CD8-positive, alpha-beta memory T cell (primary cell): ENCODE results near the gene ABCB9. TPM values are rescaled to one million over a fixed set of nuclear protein-coding genes. Genes with fewer than 3 reads are reported as not detected.
"Not testable (repeated sequence)": the region's sequence is repeated elsewhere in the genome, so short reads cannot be mapped to it uniquely, and the experiment has no call there.

Experiments used
- CTCF ChIA-PET: fragments of 350-600 bp; sonication (Branson Sonifier 250); formaldehyde crosslinking; loops from one replicate; lab custom pipeline; 2021; ENCODE audit warnings: antibody characterized with exemption; lab: Charles Lee
- POLR2A ChIA-PET: fragments of 350-600 bp; sonication (Branson Sonifier 250); formaldehyde crosslinking; loops from one replicate; lab custom pipeline; 2021; ENCODE audit warnings: antibody characterized with exemption; lab: Charles Lee
- DNase-seq, 5 donors: peaks; one replicate each; pipeline versions ENCODE4 v3.0.0 to v3.0.0-alpha.2; 2020 to 2022; ENCODE audit warnings: mixed read lengths in 1 of 5
- H3K27ac ChIP-seq: one replicate; pipeline ENCODE4 v1.7.0; 2013; ENCODE audit warnings: low read depth, mild to moderate bottlenecking, low read length, moderate library complexity
- H3K27me3 ChIP-seq: 2 replicates; pipeline ENCODE4 v1.7.0; 2013; ENCODE audit warnings: low read length, mild to moderate bottlenecking; ENCODE audit not compliant: insufficient read depth, poor library complexity, severe bottlenecking
- H3K36me3 ChIP-seq: 2 replicates; pipeline ENCODE4 v1.7.0; 2013; ENCODE audit warnings: mild to moderate bottlenecking, low read length, moderate library complexity; ENCODE audit not compliant: insufficient read depth
- H3K4me1 ChIP-seq: 2 replicates; pipeline ENCODE4 v1.7.0; 2013; ENCODE audit warnings: mild to moderate bottlenecking, low read length, moderate library complexity; ENCODE audit not compliant: insufficient read depth
- H3K4me3 ChIP-seq: 2 replicates; pipeline ENCODE4 v1.7.0; 2013; ENCODE audit warnings: mild to moderate bottlenecking, low read length
- H3K9me3 ChIP-seq: 2 replicates; pipeline ENCODE4 v1.7.0; 2013; ENCODE audit warnings: mild to moderate bottlenecking, low read length
- H3K27ac Mint-ChIP-seq, 8 donors: one replicate each; pipeline ENCODE4 v1.8.0; 2020 to 2021; ENCODE audit warnings: mixed read lengths in 8 of 8, mild to moderate bottlenecking in 6 of 8, inconsistent platforms in 3 of 8, moderate library complexity in 3 of 8
- H3K27me3 Mint-ChIP-seq, 2 donors: one replicate each; pipeline ENCODE4 v1.8.0; 2020 to 2021; ENCODE audit warnings: mixed read lengths in 2 of 2, mild to moderate bottlenecking in 1 of 2, moderate library complexity in 1 of 2
- H3K36me3 Mint-ChIP-seq, 3 donors: one replicate each; pipeline ENCODE4 v1.8.0; 2020 to 2021; ENCODE audit warnings: mixed read lengths in 3 of 3, inconsistent platforms in 1 of 3, mild to moderate bottlenecking in 1 of 3
- H3K4me1 Mint-ChIP-seq, 3 donors: one replicate each; pipeline ENCODE4 v1.8.0; 2020 to 2021; ENCODE audit warnings: mixed read lengths in 3 of 3, inconsistent platforms in 1 of 3, mild to moderate bottlenecking in 1 of 3
- H3K4me3 Mint-ChIP-seq, 7 donors: one replicate each; pipeline ENCODE4 v1.8.0; 2020 to 2021; ENCODE audit warnings: mixed read lengths in 7 of 7, mild to moderate bottlenecking in 6 of 7, moderate library complexity in 4 of 7, inconsistent platforms in 2 of 7
- H3K9me3 Mint-ChIP-seq, 5 donors: one replicate each; pipeline ENCODE4 v1.8.0; 2020 to 2022; ENCODE audit warnings: mixed read lengths in 5 of 5, mild to moderate bottlenecking in 3 of 5, moderate library complexity in 2 of 5, inconsistent platforms in 1 of 5
- polyA plus RNA-seq: library from polyadenylated mRNA; unstranded; fragments of 300-500 nt; fragmentation: Illumina TruSeq; gene quantifications from one replicate; pipeline ENCODE4 v1.2.3, GENCODE V29; 2021
- total RNA-seq, 2 experiments: library from RNA; stranded (reverse); gene quantifications; one replicate each; pipeline ENCODE4 v1.2.3, GENCODE V29; 2021

The ABCB9 gene
- total and polyA plus RNA-seq, 3 experiments from 2014 or later = 0.99 to 3.9 (median 3.7) TPM

DNA sequence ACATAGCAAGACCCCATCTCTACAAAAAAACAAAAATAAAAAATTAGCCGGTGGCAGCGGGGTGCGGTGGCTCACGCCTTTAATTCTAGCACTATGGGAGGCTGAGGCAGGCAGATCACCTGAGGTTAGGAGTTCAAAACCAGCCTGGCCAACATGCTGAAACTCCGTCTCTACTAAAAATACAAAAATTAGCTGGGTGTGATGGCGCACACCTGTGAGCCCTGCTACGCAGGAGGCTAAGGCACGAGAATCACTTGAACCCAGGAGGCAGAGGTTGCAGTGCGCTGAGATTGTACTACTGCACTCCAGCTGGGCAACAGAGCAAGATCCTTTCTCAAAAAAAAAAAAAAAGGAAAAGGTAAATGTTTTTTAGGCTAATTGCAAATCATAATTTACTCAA, 73.5 kb downstream of the ABCB9 start:
- H3K36me3 Mint-ChIP-seq = peaks cover 0 to 29% (median 0%) of the 10 kb centered on the region in 3 donors
- CTCF ChIA-PET = interaction anchor here (1.7 to 6.7 kb wide), 3 partner anchors 10 to 32 kb away, joined by 5 to 43 read pairs (median 5); no protein-coding TSS in a partner anchor
- not testable (repeated sequence) for H3K27me3 ChIP-seq, H3K9me3 ChIP-seq, H3K36me3 ChIP-seq, H3K4me3 ChIP-seq, DNase-seq, H3K27me3 Mint-ChIP-seq, H3K27ac ChIP-seq, H3K9me3 Mint-ChIP-seq
- peak overlapping the region in 2 of 8 donors; percentile 30 to 70 for H3K27ac Mint-ChIP-seq
- H3K4me1 ChIP-seq = peaks cover 93% of the 10 kb centered on the region
- H3K4me3 Mint-ChIP-seq = peak overlapping the region in 4 of 7 donors; percentile 43 to 83 (median 56)
- H3K4me1 Mint-ChIP-seq = peaks cover 79 to 95% (median 95%) of the 10 kb centered on the region in 3 donors
- POLR2A ChIA-PET = interaction anchor here (0.5 kb wide), 1 partner anchor 100 kb away, joined by 3 read pairs; no protein-coding TSS in a partner anchor

DNA sequence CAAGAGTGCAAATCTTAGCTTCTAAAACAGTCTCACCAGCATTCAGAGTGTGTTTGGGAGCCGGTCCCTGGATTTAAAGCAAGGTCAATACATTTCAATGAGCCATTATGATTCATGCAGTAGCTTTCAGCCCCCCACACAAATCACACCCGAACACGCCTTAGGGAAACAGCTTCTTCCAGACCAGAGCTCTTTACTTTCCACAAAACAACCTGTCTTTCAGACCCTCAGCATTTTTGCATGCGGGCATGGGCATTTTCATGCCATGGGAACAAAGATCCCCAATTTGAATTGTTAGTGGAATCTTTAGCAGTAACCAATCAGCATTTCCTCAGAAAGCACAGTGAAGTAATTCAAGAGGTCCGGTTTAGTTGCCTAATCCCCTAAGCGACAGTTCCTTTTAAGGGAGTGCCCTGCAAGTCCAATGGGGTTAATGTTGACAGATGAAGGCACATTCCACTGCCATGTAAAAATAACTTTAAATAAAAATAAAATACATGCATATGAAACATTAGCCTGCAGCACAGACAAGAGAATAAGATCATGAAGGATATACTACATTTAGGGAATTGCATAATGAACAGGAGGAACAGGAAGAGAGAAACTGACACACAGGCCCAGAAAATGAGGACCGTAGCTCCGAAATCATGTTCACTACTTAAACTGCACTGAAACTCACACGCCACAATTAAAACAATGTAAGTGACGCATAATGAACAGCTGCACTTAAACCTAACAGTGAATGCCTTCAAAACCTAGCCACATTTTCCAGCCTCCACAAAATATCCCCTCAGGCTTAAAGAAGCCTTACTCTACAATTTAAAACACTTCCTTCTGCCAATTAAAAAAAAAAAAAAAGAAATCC, 74.4 kb downstream of the ABCB9 start:
- Mint-ChIP-seq H3K27me3 (peaks cover 0 to 5% of the 10 kb centered on the region in 2 donors), H3K4me1 (peaks cover 83 to 96% (median 95%) of the 10 kb centered on the region in 3 donors), H3K27ac (peak overlapping the region in 3 of 8 donors; percentile 12 to 88 (median 74)), H3K36me3 (peaks cover 0 to 29% (median 0%) of the 10 kb centered on the region in 3 donors), H3K9me3 (peaks cover 0 to 5% (median 2%) of the 10 kb centered on the region in 5 donors), H3K4me3 (peak overlapping the region in 5 of 7 donors; percentile 12 to 83 (median 48))
- H3K27me3 ChIP-seq = no peaks in the 10 kb centered on the region
- CTCF ChIA-PET = interaction anchor here (1.9 kb wide), 1 partner anchor 31 kb away, joined by 5 read pairs; no protein-coding TSS in a partner anchor
- H3K9me3 ChIP-seq = no peaks in the 10 kb centered on the region
- H3K36me3 ChIP-seq = no peaks in the 10 kb centered on the region
- POLR2A ChIA-PET = no interaction called here
- H3K4me1 ChIP-seq = peaks cover 94% of the 10 kb centered on the region
- H3K27ac ChIP-seq = no peak overlapping the region
- no peak for DNase-seq
- H3K4me3 ChIP-seq = no peak overlapping the region

DNA sequence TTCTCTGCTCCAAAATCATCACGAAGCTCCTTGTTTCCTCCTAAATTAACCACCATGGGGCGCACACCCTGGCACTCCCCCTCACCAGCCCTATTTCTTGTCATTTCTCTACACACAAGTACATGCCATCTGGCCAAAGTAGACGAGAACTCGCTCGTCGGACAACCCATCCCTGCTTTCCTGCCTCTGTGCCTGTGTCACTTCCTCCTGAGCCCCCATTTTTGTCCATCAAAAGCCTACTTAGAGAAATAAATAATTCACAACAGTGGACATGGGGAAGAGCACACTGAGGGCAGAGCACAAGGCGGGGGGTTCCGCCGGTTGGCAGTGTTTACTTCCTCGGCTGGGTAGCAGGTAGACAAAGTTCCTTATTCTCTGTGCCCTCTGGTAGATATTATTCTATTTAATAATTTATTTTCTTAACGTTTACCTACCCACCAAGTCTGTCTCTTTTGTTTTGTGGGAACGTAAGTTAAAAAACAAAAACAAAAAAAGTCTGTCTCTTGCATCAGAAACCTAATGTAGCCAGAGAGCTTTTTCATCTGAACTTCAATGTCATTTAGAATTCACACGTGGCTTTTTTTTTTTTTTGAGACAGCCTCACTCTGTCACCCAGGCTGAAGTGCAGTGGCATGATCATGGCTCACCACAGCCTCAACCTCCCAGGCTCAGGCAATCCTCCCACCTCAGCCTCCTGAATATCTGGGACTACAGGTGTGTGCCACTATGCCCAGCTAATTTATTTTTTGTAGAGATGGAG, 76.3 kb downstream of the ABCB9 start:
- no peaks in the 10 kb centered on the region for H3K36me3 ChIP-seq
- H3K27ac Mint-ChIP-seq = peak overlapping the region; percentile 74 to 92 (median 87)
- no peaks in the 10 kb centered on the region for H3K27me3 ChIP-seq
- H3K27me3 Mint-ChIP-seq = no peaks in the 10 kb centered on the region
- POLR2A ChIA-PET = interaction anchor here (0.7 to 1.1 kb wide), 2 partner anchors 17 to 59 kb away, joined by 4 read pairs; no protein-coding TSS in a partner anchor
- CTCF ChIA-PET = interaction anchor here (0.8 to 1.3 kb wide), 2 partner anchors 29 to 96 kb away, joined by 3 to 4 read pairs; no protein-coding TSS in a partner anchor
- peaks cover 0 to 16% (median 0%) of the 10 kb centered on the region in 3 donors for H3K36me3 Mint-ChIP-seq
- DNase-seq = no peak
- no peak overlapping the region for H3K4me3 ChIP-seq
- no peaks in the 10 kb centered on the region for H3K9me3 Mint-ChIP-seq
- no peak overlapping the region for H3K27ac ChIP-seq
- H3K9me3 ChIP-seq = no peaks in the 10 kb centered on the region
- peaks cover 83% of the 10 kb centered on the region for H3K4me1 ChIP-seq
- peak overlapping the region; percentile 17 to 73 (median 68) for H3K4me3 Mint-ChIP-seq
- peaks cover 79 to 94% (median 87%) of the 10 kb centered on the region in 3 donors for H3K4me1 Mint-ChIP-seq

DNA sequence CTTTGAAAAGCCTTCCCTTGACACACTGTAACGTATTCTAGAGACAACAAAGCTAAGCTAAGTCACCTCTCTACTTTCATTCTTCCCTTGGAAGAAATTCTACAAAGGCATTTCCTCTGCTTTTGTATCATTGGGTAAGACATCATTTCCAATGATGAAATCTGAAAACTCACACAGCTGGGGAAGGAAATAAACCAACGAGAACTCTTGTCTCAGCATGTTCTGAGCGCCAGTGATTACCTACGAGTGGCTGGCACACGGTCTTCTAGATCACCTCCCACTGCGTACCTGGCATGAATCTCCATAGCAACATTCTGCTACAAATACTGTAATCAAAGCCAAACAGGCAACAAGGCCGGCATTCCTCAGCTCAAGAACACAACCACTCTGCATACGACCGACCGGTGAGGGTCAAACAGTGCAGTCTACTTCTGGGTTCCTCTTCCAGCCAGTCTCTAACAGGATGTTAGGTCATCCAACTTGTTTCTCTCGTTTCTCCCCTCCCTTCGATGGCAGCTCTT, 78.0 kb downstream of the ABCB9 start:
- H3K4me1 ChIP-seq = peaks cover 75% of the 10 kb centered on the region
- ChIA-PET POLR2A (interaction anchor here (0.9 to 1.9 kb wide), 2 partner anchors 9 to 66 kb away, joined by 3 to 14 read pairs; no protein-coding TSS in a partner anchor), CTCF (interaction anchor here (0.6 to 1.8 kb wide), 9 partner anchors 9 to 94 kb away, joined by 3 to 7 read pairs (median 4); no protein-coding TSS in a partner anchor)
- Mint-ChIP-seq H3K9me3 (no peaks in the 10 kb centered on the region), H3K27ac (peak overlapping the region; percentile 88 to 98 (median 94)), H3K27me3 (no peaks in the 10 kb centered on the region), H3K36me3 (peaks cover 0 to 6% (median 0%) of the 10 kb centered on the region in 3 donors), H3K4me1 (peaks cover 75 to 94% (median 87%) of the 10 kb centered on the region in 3 donors), H3K4me3 (peak overlapping the region; percentile 73 to 90 (median 80))
- peak; percentile 27 to 79 (median 71) for DNase-seq
- H3K27ac ChIP-seq = peak overlapping the region; percentile 48
- H3K9me3 ChIP-seq = no peaks in the 10 kb centered on the region
- H3K36me3 ChIP-seq = no peaks in the 10 kb centered on the region
- peak overlapping the region; percentile 42 for H3K4me3 ChIP-seq
- H3K27me3 ChIP-seq = no peaks in the 10 kb centered on the region

DNA sequence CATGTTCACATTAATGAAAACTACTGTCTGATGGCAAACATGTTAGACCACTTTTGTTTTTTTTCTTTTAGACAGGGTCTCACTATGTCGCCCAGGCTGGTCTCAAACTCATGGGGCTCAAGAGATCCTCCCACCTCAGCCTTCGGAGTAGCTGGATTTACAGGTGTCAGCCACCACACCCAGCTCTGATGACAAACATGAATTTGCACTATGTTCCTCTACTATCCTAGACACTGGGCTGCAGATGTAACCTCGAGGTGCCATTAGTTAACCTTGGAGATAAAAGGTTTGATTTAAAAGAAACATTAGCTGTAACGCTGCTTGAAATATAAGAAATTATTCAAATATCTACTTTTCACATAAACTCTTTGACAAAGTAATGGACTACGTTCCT, 78.4 kb downstream of the ABCB9 start:
- H3K27ac Mint-ChIP-seq = peak overlapping the region; percentile 88 to 98 (median 94)
- no peaks in the 10 kb centered on the region for H3K9me3 Mint-ChIP-seq
- H3K27me3 ChIP-seq = no peaks in the 10 kb centered on the region
- peaks cover 75% of the 10 kb centered on the region for H3K4me1 ChIP-seq
- H3K27ac ChIP-seq = peak overlapping the region; percentile 48
- ChIA-PET CTCF (interaction anchor here (0.6 to 1.8 kb wide), 5 partner anchors 9 to 65 kb away, joined by 3 to 7 read pairs (median 3); no protein-coding TSS in a partner anchor), POLR2A (interaction anchor here (0.9 to 1.9 kb wide), 2 partner anchors 10 to 66 kb away, joined by 3 to 14 read pairs; no protein-coding TSS in a partner anchor)
- peak overlapping the region; percentile 73 to 90 (median 80) for H3K4me3 Mint-ChIP-seq
- H3K27me3 Mint-ChIP-seq = no peaks in the 10 kb centered on the region
- peaks cover 79 to 95% (median 88%) of the 10 kb centered on the region in 3 donors for H3K4me1 Mint-ChIP-seq
- H3K36me3 Mint-ChIP-seq = peaks cover 0 to 5% (median 0%) of the 10 kb centered on the region in 3 donors
- H3K9me3 ChIP-seq = no peaks in the 10 kb centered on the region
- no peak for DNase-seq
- H3K36me3 ChIP-seq = no peaks in the 10 kb centered on the region
- H3K4me3 ChIP-seq = peak overlapping the region; percentile 42

DNA sequence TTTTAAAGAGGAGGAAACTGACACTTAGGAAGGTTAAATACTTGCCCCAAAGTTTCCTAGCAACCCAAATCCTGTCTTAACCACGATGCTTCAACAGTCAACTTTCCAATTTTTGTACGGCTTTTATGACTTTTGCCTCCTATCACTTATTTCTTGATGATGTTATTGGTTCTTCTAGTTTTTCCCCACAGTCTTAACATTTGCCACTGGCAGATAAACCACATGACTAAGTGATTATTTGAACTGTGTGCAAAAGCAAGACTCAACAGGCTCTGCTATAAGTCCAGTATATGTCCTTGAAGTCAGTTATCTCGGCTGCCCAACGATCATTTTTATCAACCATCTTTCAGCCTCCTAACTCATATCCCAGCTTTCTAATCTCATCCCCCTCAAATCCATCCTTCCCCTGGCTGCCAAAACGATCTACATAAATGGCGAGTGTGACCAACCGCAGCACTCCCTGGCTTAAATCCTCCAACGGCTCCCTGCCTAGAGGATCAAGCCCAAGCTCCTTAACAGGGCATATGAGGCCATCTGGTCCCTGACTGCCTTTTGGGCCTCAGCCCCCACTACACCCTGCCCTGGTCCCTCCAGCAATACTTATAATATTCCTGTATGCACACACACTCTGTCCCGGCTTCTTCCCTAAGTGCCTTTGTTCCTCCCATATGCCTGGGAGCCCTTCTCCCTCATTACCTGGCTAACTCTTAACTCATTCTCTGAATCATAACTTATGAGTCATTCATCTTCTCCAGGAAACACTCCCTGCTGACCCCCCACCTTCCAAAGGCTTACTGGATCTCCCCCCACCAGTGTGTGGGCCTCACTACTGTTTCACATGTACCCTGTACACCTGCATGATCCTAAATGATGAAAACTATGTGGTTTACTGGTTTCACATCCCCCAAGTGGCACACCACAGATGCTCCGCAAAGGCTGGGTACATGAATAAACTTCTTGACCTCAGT, 79.1 kb downstream of the ABCB9 start:
- CTCF ChIA-PET = interaction anchor here (0.6 to 1.2 kb wide), 3 partner anchors 8 to 17 kb away, joined by 3 to 5 read pairs (median 3); no protein-coding TSS in a partner anchor
- H3K4me1 ChIP-seq = peaks cover 76% of the 10 kb centered on the region
- peak overlapping the region; percentile 42 for H3K4me3 ChIP-seq

More for the DNA sequence above, 79.1 kb downstream of the ABCB9 start:
- Mint-ChIP-seq H3K9me3 (no peaks in the 10 kb centered on the region), H3K4me1 (peaks cover 82 to 95% (median 88%) of the 10 kb centered on the region in 3 donors), H3K4me3 (peak overlapping the region; percentile 46 to 90 (median 78)), H3K27me3 (no peaks in the 10 kb centered on the region), H3K27ac (peak overlapping the region; percentile 84 to 96 (median 94)), H3K36me3 (peaks cover 0 to 3% (median 0%) of the 10 kb centered on the region in 3 donors)
- H3K36me3 ChIP-seq = no peaks in the 10 kb centered on the region
- POLR2A ChIA-PET = interaction anchor here (1.9 kb wide), 1 partner anchor 11 kb away, joined by 14 read pairs; no protein-coding TSS in a partner anchor
- DNase-seq = no peak
- H3K9me3 ChIP-seq = no peaks in the 10 kb centered on the region
- no peak overlapping the region for H3K27ac ChIP-seq
- no peaks in the 10 kb centered on the region for H3K27me3 ChIP-seq
